ENCODE data around the gene CCDC90B.

Gene CCDC90B, protein sequence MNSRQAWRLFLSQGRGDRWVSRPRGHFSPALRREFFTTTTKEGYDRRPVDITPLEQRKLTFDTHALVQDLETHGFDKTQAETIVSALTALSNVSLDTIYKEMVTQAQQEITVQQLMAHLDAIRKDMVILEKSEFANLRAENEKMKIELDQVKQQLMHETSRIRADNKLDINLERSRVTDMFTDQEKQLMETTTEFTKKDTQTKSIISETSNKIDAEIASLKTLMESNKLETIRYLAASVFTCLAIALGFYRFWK

DNA sequence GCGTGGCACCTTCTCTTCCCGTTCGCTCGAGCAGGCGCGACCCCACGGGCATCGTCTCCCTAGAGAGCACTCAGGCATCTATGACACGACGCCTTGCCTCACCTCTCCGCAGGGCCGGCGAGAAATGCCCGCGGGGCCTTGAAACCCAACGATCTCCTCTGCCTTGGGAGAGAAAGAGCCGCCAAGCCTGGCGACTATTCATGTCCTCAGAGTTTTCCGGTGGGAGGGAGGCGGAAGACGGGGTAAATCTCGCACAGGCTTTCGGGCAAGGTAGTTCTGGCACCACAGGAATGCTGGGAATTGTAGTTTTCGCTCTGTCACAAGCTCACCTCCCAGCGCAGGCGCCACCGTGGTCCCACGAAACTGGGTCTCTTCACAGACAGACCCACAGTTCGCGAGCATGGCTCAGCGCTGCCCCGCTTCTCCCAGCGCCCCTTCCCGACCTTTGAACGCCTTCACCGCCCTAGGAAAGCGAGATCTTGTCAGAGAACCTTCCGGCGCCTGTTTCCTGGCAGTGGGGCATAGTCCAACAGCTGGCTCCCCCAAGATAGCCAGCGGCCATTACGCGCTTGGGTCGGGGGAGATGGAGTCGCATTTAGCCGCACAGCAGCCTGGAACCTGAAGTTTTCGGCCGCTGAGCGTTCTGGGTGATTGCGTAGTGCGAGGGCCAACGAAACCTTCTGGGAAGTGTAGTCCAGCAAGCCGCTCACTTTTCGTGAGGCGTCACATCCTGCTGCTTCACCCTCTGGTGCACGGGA, at the start of gene CCDC90B:
TSS of gene CCDC90B (minus strand) at position 597 of the 758 bp plus-strand sequence. CDS start at position 202, 395 bp downstream.
- H3K4me3 ChIP-seq (ENCODE audit: low read depth, low read length): peak within 1 kb of the TSS; percentile 83
- DNase-seq (ENCODE audit: low read depth): peak; percentile 96
- TF ChIP-seq, protein P1, sequence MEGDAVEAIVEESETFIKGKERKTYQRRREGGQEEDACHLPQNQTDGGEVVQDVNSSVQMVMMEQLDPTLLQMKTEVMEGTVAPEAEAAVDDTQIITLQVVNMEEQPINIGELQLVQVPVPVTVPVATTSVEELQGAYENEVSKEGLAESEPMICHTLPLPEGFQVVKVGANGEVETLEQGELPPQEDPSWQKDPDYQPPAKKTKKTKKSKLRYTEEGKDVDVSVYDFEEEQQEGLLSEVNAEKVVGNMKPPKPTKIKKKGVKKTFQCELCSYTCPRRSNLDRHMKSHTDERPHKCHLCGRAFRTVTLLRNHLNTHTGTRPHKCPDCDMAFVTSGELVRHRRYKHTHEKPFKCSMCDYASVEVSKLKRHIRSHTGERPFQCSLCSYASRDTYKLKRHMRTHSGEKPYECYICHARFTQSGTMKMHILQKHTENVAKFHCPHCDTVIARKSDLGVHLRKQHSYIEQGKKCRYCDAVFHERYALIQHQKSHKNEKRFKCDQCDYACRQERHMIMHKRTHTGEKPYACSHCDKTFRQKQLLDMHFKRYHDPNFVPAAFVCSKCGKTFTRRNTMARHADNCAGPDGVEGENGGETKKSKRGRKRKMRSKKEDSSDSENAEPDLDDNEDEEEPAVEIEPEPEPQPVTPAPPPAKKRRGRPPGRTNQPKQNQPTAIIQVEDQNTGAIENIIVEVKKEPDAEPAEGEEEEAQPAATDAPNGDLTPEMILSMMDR (IDR thresholded peaks at IDR 0.05; ENCODE audit: low read depth, low read length, missing control alignments): peak; percentile 20

DNA sequence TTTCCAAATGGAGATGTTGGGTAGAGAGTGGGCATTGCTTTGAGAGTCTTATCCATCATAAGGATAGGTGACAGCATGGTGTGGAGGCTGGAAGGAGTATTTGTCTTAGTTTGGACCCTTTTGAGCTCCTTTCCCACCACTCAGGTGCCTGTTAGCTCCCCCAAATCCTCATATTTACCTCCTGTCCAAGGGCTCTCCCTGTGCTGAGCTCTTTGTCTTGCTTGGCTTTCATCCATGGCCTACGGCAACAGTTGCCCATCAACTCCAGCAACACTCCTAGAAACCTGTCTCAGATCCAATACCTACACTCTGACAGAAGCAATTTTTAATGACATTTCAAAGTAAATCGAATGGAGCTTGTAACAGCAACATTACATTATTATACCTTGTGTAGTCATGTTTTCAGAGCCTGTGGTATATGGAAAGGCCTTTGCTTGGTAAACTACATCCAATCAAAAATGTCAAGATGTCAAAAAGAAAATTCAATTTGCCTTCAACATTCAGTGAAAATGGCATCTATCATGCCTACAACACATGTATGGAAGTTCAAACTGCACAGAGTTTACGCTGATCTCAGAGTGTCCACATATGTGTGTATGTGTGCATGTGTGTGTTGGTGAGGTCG, 49.4 kb upstream of the CCDC90B start:
- no peak for DNase-seq (ENCODE audit: low read depth)
- no peak overlapping the region for H3K4me3 ChIP-seq (ENCODE audit: low read depth, low read length)
- TF ChIP-seq, protein P1 (IDR thresholded peaks at IDR 0.05; ENCODE audit: low read depth, low read length, missing control alignments): no peak

DNA sequence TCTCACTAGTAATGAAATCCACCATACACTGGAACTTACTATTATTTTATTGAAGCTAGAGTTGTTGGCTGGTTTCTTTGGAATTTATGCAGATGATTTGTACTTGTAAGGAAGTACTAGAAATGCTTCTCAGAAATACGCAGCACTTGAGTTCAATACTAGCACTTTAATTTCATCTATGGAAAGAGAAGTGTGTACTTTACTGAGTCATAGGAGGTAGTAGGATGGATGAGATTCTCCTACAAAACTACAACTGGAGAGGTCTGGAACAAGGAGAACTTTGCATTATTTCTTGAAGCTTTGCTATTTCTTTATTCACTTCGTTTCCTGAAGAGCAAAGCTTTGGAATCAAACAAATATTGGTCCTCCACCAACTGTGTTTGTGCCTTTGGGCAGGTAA, 44.1 kb upstream of the CCDC90B start:
- TF ChIP-seq, protein P1 (IDR thresholded peaks at IDR 0.05; ENCODE audit: low read depth, low read length, missing control alignments): no peak
- no peak overlapping the region for H3K4me3 ChIP-seq (ENCODE audit: low read depth, low read length)
- DNase-seq (ENCODE audit: low read depth): no peak

DNA sequence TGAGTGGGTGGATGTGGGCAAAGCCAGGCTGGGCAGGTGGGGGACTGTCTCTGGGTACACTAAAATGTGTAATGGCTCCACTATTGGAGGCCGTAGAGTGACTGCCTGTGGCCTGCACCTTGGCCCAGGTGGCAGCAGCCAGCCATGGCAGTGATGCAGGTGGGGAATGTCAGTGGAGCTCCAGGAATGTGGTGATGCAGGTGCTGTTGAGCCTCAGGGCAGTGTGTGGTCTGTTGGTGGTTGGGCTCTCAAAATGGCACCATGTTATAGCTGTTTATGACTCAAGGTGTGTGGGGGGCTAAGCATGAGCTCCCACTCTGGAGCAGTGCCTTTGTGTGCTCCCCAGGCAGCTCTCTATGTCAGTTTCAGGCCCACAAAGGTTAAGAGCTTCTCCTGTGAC, 40.2 kb upstream of the CCDC90B start:
- TF ChIP-seq, protein P1 (IDR thresholded peaks at IDR 0.05; ENCODE audit: low read depth, low read length, missing control alignments): no peak
- H3K4me3 ChIP-seq (ENCODE audit: low read depth, low read length): no peak overlapping the region

DNA sequence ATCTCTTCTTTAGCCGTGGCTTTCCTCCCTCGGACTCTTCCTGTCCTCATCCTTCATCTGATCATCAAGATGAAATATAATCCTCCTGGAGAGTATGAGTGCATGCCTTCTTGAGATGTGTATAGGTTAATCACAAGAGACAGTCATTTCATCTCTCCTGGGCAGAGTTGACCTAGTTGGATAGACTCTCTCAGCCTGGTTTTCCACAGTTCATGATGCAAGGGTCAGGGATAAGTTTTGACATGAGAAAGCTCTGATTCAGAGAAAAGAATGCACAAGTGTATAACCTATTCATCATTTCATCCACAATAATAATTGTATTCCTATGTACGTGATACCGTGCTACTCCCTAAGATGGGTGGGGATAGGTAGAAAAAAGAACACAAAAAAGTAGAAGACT, 33.2 kb upstream of the CCDC90B start:
- TF ChIP-seq, protein P1 (IDR thresholded peaks at IDR 0.05; ENCODE audit: low read depth, low read length, missing control alignments): no peak
- no peak for DNase-seq (ENCODE audit: low read depth)
- H3K4me3 ChIP-seq (ENCODE audit: low read depth, low read length): no peak overlapping the region

More for the DNA sequence above, 40.2 kb upstream of the CCDC90B start:
- DNase-seq (ENCODE audit: low read depth): no peak

DNA sequence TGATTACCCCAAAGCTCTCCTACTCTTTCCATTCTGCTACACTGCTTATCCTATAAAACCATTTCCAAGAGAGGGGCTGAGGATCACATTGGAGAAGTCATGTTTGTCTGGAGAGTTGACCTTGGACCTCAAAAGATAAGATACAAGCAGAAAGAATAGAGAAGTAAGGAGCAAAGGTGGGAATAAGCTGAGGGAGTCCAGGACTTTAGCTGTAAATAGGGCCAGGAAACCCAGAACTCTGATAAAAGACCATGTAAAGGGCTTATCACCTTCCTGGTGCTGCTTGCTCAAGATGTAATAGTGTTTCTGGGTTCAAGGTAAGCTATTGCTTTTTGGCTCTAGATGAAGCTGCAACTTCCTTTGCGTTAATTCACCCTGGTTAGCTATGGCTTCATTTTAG, 32.8 kb upstream of the CCDC90B start:
- DNase-seq (ENCODE audit: low read depth): no peak
- no peak overlapping the region for H3K4me3 ChIP-seq (ENCODE audit: low read depth, low read length)
- TF ChIP-seq, protein P1 (IDR thresholded peaks at IDR 0.05; ENCODE audit: low read depth, low read length, missing control alignments): no peak
